Stimulated activated CD8-positive, alpha-beta memory T cell treated with anti-CD3 and anti-CD28 coated beads, Interleukin-7, amount 100 ng/mL, for 48 hours (primary cell): ENCODE data around the gene KCNC4.

Experiments
- DNase-seq, 2 donors: peaks; one replicate each; pipeline ENCODE4 v3.0.0-alpha.2; 2020; ENCODE audit warnings: low read depth in 1 of 2; ENCODE audit errors: extremely low read depth in 1 of 2

The KCNC4 gene

GRCh38 chr1:110209715-110210603, at the start of gene KCNC4:
KCNC4 (plus strand) TSS chr1:110210314; CDS start chr1:110211500, 1,186 bp downstream.
- peak; percentile 83 to 86 for DNase-seq

DNA sequence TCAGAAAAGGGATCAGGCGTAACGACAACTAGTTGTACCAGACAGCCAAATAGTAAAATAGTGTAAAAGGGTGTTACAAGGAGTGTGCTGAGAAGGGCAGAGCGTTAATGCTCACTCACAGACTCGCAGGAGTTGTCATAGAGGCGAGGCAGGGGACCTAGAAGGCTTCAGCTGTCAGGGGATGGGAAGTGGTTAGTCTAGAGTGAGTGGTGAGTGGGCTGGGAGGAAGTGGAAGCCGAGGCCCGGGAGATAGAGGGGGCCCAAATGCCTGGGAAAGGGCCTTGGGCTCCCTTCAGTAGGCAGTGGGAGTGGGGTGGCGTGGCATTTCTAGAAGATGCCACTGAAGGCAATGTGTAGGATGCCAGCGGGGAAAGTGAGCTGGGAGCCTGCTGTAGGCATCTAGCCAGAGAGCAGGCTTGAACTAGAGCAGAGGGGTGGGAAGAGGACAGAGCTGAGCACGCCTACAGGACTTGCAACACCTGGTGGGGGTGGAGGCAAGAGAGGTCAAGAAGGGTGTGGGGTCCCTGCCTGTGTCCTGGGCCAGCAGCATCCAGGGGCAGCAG, 49.5 kb upstream of the KCNC4 start:
- no peak for DNase-seq

DNA sequence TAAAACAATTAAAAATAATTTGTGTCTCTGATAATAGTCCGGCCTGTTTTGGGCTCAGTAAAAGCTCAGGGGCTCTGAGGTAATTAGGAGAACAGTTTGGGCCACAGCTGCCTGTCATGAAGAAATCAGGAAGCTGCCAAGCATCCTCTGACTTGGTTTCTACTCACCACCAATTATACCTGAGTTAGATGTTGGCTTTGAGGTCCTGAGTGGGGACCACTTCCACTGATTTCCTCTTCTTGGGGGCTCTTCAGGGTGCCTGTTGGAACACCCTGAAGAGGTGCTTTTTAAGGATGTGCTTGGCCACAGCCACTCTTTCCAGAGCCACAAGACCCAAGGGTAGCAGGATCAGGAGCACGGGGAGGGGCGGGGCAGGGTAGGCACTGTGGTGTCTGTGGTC, 48.9 kb upstream of the KCNC4 start:
- no peak for DNase-seq

- no peak for DNase-seq
Measured at GRCh38 chr1:110161849-110162248, 48.3 kb upstream of the KCNC4 start.

- DNase-seq = no peak
Measured at GRCh38 chr1:110163591-110163990, 46.5 kb upstream of the KCNC4 start.

- no peak for DNase-seq
Measured at GRCh38 chr1:110164725-110165350, 45.3 kb upstream of the KCNC4 start.

DNA sequence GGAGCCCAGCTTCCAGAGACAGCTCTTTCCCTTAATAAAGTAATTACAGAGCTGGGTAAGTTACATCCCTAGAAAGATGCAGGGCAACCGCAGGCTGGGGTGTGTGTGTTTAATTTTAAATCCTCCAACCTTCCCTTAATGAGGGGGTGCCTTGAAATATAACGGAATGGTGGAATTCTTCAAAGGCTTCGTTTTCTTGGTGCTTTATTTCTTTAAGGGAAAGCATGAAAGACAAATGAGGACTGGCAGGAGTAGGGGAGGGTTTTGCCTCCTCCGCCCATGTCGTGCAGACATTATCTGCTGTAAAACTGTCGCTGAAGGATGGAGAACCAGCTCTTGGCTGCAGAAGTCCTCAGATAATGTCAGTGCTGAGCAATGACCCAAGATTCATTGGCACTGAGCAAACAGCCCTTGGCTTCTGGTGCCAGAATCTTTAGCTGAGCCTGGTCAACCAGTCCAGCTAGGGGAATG, 44.3 kb upstream of the KCNC4 start:
- DNase-seq = no peak

GRCh38 chr1:110166861-110167260, 43.3 kb upstream of the KCNC4 start:
- DNase-seq = no peak

GRCh38 chr1:110170766-110171733, 39.1 kb upstream of the KCNC4 start:
- no peak for DNase-seq

DNA sequence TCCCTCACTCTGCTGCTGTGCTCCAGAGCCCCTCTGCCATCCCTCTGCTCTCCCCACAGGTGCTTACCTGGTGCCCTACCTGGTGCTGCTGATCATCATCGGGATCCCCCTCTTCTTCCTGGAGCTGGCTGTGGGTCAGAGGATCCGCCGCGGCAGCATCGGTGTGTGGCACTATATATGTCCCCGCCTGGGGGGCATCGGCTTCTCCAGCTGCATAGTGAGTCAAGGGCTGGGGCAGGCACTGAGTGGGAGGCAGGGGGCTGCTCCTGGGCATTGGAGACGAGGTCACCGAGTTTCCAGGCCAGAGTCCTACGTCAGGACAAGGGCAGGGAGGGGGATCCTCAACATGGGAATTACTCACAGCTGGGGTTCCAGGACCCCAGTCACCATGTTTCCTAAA, 38.1 kb upstream of the KCNC4 start:
- DNase-seq = no peak

DNA sequence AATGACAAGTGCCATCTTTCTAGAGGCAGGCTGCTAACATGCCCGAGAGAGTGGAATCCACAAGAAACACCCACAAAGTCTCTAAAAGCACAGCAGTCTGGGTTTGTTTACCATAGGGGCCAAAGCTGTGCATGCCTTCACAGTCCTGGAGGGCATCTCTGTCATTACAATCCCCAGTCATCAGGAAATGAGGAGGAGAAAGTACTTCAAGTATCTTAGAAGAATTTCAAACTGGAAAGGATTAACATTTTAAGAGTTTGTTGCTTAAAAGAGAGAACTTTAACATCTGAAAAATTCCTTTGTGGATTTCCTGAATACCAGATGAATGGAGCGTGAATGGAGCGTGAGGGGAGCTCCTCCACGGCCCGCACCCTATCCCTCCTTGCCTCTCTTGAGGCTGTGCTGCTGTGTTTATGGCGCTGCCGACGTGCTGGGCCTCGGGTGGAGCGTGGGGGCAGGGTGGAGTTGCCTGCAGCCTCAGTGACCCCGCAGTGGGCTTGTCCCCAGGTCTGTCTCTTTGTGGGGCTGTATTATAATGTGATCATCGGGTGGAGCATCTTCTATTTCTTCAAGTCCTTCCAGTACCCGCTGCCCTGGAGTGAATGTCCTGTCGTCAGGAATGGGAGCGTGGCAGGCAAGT, 36.5 kb upstream of the KCNC4 start:
- no peak for DNase-seq

DNA sequence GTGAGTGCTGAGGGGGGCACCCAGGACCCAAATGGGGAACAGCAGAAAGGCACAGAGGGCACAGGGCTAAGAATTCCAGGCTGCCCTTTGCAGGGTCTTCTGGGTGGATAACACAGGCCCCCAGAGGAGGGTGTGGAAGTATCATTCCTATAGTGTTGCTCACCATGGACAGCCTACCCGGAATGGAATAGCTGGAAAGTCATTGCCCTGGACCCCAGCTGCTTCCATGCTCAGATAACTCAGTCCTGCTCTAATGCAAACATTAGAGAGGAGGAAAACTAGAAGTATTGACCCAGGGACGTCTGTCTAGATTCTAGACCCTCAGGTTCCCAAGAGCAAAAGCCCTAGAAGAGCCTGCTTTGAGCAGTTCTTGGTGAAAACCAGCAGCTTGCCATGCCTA, 35.2 kb upstream of the KCNC4 start:
- no peak for DNase-seq

DNA sequence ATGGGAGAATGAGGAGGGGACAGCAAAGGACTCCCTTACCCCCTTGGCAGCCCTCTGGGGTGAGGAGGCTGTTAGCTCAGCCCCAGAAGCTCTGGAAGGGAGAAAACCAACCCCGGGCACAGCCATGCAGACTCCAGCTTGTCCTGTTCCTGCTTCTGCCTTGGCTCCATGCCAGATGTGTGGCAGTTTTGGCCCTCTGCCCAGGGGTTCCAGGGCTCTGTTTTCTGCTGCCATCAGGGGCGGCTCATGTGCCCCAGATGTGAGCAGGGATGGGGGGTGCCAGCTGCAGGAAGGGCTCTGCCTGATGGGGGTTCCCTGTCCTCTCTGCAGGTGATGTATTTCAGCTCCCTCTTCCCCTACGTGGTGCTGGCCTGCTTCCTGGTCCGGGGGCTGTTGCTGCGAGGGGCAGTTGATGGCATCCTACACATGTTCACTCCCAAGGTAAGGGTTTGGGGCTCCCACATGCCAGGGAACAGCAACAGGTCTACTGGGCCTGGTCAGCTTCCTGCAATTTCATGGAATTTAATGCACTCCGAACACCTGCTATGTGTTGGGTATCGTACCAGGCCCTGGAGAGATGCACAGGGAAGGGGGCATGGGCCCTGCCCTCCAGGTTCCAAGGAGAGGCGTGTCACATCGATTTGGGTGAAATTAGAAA, 33.7 kb upstream of the KCNC4 start:
- no peak for DNase-seq

GRCh38 chr1:110177775-110178174, 32.3 kb upstream of the KCNC4 start:
- DNase-seq = no peak

GRCh38 chr1:110183642-110184167, 26.4 kb upstream of the KCNC4 start:
- no peak for DNase-seq

DNA sequence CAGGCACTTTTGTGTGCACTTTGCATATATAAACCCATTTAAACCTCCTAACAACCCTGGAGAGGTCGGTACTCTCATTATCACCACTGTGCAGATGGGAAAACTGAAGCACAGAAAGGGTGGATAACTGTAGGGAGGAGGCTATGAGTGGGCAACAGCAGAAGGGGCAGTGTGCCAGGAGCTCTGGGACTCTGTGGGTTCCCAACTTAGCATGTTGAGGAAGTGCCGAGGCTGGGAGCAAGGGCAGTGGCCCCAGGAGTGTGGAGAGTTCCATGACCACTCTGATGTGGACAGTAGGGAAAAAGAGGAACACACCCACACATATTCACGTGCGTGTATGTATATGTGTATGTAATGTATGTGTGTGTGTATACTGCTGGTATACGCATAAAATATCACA, 25.7 kb upstream of the KCNC4 start:
- no peak for DNase-seq

DNA sequence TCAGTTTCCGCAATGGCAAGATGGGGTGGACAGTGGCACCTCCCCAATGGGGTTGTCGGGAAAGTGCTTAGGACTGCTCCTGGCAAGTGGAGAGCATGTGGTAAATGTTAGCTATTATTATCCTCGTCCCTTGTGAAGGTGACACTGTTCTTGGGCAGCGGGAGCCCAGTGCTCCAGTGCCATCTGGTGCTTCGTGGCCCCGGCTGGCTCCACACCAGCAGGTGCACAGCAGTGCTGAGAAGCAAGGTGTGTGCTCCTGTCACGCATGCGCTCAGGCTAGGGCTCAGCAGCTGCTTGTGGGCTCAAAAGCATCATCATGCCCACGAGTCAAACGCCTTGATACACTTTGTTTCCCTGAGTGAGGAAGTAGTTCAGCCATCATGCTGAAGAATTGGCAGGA, 24.9 kb upstream of the KCNC4 start:
- DNase-seq = no peak

DNA sequence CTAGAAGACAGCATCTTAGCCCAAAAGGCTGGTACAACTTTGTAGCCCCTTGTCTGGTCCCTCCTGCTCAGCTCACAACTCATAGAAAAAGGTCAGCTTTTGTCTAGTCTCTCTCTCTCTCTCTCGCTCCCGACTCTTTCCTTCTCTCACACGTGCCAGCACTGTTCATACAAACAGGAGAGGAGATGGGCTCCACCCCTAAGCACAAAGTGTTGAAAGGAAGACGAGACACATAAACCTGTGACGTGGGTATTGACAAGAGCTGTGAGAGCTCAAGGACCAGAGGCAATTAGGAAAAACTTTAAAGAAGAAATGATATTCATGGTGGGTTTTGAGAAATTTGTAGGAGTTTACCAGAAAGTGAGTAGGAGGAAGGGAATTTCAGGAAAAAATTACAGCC, 23.6 kb upstream of the KCNC4 start:
- DNase-seq = no peak

- DNase-seq = no peak
Measured at GRCh38 chr1:110187139-110187890, 22.8 kb upstream of the KCNC4 start.
